Neural cell (in vitro differentiated cells): ENCODE results near the gene MYBPC2. TPM values are rescaled to one million over a fixed set of nuclear protein-coding genes. Genes with fewer than 3 reads are reported as not detected.
A peak's percentile ranks its signal among the peaks of the same experiment; 100 is the strongest.

Source experiments
- H2AFZ ChIP-seq: fragments of 200-600, 300-800 bp; sonication (generic), shearing (Covaris generic); 2 replicates; pipeline ENCODE4 v1.6.0; 2014; ENCODE audit warnings: low read depth, mild to moderate bottlenecking, antibody characterized with exemption, low read length, moderate library complexity
- H3F3A ChIP-seq: fragments of 200-600 bp; shearing (Covaris generic); 2 replicates; pipeline ENCODE4 v1.6.1; 2016; ENCODE audit warnings: mild to moderate bottlenecking, moderate library complexity, mixed read lengths, antibody characterized with exemption, low read length; ENCODE audit not compliant: insufficient read depth, poor library complexity, severe bottlenecking
- H3K27ac ChIP-seq: fragments of 200-600, 300-800 bp; sonication (generic), shearing (Covaris generic); 2 replicates; pipeline ENCODE4 v1.5.1; 2014; ENCODE audit warnings: mild to moderate bottlenecking, low read length, moderate library complexity
- H3K27me3 ChIP-seq: fragments of 300-800, 200-600 bp; sonication (generic), shearing (Covaris generic); 2 replicates; pipeline ENCODE4 v1.6.0; 2014; ENCODE audit warnings: mild to moderate bottlenecking, low read depth, low read length, moderate library complexity; ENCODE audit not compliant: insufficient read depth
- H3K36me3 ChIP-seq: fragments of 300-800, 200-600 bp; sonication (generic), shearing (Covaris generic); 2 replicates; pipeline ENCODE4 v1.5.1; 2014; ENCODE audit warnings: mild to moderate bottlenecking, antibody characterized with exemption, low read length, moderate library complexity; ENCODE audit not compliant: insufficient read depth
- H3K4me2 ChIP-seq: fragments of 300-800, 200-600 bp; sonication (generic), shearing (Covaris generic); 2 replicates; pipeline ENCODE4 v1.6.0; 2014; ENCODE audit warnings: mild to moderate bottlenecking, low read length
- H3K4me3 ChIP-seq: fragments of 300-800, 200-600 bp; sonication (generic), shearing (Covaris generic); 2 replicates; pipeline ENCODE4 v1.5.1; 2014; ENCODE audit warnings: mild to moderate bottlenecking, low read length, moderate library complexity
- H3K79me2 ChIP-seq: fragments of 200-600 bp; shearing (Covaris generic); replicated peaks from 2 replicates; pipeline ENCODE4 v1.6.0; 2014; ENCODE audit warnings: mild to moderate bottlenecking, low read length, moderate library complexity; ENCODE audit not compliant: insufficient read depth
- H3K9ac ChIP-seq: fragments of 300-800, 200-600 bp; sonication (generic), shearing (Covaris generic); 2 replicates; pipeline ENCODE4 v1.6.1; 2016; ENCODE audit warnings: mild to moderate bottlenecking, low read length, mixed read lengths
- H3K9me2 ChIP-seq: fragments of 200-600 bp; shearing (Covaris generic); 2 replicates; pipeline ENCODE4 v1.6.1; 2016; ENCODE audit warnings: mild to moderate bottlenecking, low read length, mixed read lengths; ENCODE audit not compliant: insufficient read depth
- H3K9me3 ChIP-seq: fragments of 200-600, 300-800 bp; sonication (generic), shearing (Covaris generic); 2 replicates; pipeline ENCODE4 v1.6.1; 2016; ENCODE audit warnings: mild to moderate bottlenecking, mixed run types, low read length, moderate library complexity, mixed read lengths
- H4K20me1 ChIP-seq: fragments of 200-600 bp; shearing (Covaris generic); 2 replicates; pipeline ENCODE4 v1.6.1; 2016; ENCODE audit warnings: mild to moderate bottlenecking, mixed run types; ENCODE audit not compliant: insufficient read depth
- CTCF ChIP-seq: fragments of 450-650 bp; IDR thresholded peaks from 2 replicates; pipeline ENCODE4 v1.5.1; 2014; ENCODE audit warnings: antibody characterized with exemption, mild to moderate bottlenecking, moderate library complexity; ENCODE audit not compliant: poor library complexity, severe bottlenecking
- EP300 ChIP-seq: fragments of 450-650 bp; conservative IDR thresholded peaks from 2 replicates; pipeline ENCODE4 v1.6.1; 2014; ENCODE audit warnings: antibody characterized with exemption, mild to moderate bottlenecking, moderate library complexity; ENCODE audit not compliant: poor library complexity, severe bottlenecking
- EZH2 ChIP-seq: fragments of 200-600, 300-800 bp; shearing (Covaris generic), sonication (generic); IDR thresholded peaks from 2 replicates; pipeline ENCODE4 v1.6.1; 2014; ENCODE audit warnings: antibody characterized with exemption, low read length, borderline replicate concordance, mild to moderate bottlenecking; ENCODE audit not compliant: insufficient read depth, poor library complexity, severe bottlenecking
- MXI1 ChIP-seq: fragments of 450-650 bp; conservative IDR thresholded peaks from 2 replicates; pipeline ENCODE4 v1.6.1; 2014; ENCODE audit warnings: antibody characterized with exemption, mild to moderate bottlenecking; ENCODE audit not compliant: poor library complexity, severe bottlenecking
- POLR2AphosphoS5 ChIP-seq: IDR thresholded peaks from 2 replicates; pipeline ENCODE4 v1.6.1; 2012
- RAD21 ChIP-seq: fragments of 450-650 bp; conservative IDR thresholded peaks from 2 replicates; pipeline ENCODE4 v1.6.1; 2014; ENCODE audit warnings: antibody characterized with exemption, mild to moderate bottlenecking, moderate library complexity
- SMC3 ChIP-seq: fragments of 450-650 bp; conservative IDR thresholded peaks from 2 replicates; pipeline ENCODE4 v1.6.1; 2014; ENCODE audit warnings: antibody characterized with exemption, mild to moderate bottlenecking, moderate library complexity; ENCODE audit not compliant: poor library complexity
- TAF1 ChIP-seq: IDR thresholded peaks from 2 replicates; pipeline ENCODE4 v1.6.1; 2012; ENCODE audit warnings: low read depth
- polyA plus RNA-seq: library from polyadenylated mRNA; depleted of rRNA; stranded (reverse); fragments of >200 nt; gene quantifications from 2 replicates; pipeline ENCODE4 v1.2.3, GENCODE V29; 2014
- TF ChIP-seq, protein P1 (sequence below): IDR thresholded peaks from 2 replicates; pipeline ENCODE4 v1.6.1; 2012; ENCODE audit warnings: borderline replicate concordance

Gene MYBPC2
- polyA plus RNA-seq, 1 donor from 2014 or later = not detected

- H3F3A ChIP-seq = no peaks in the 10 kb centered on the region
- no peaks in the 10 kb centered on the region for H3K27me3 ChIP-seq
- H3K4me3 ChIP-seq = no peak overlapping the region
- no peaks in the 10 kb centered on the region for H3K36me3 ChIP-seq
- TF ChIP-seq EZH2 (no peak), CTCF (no peak), TAF1 (no peak), EP300 (no peak), POLR2AphosphoS5 (no peak), RAD21 (no peak), SMC3 (no peak), MXI1 (no peak)
- TF ChIP-seq, protein P1, sequence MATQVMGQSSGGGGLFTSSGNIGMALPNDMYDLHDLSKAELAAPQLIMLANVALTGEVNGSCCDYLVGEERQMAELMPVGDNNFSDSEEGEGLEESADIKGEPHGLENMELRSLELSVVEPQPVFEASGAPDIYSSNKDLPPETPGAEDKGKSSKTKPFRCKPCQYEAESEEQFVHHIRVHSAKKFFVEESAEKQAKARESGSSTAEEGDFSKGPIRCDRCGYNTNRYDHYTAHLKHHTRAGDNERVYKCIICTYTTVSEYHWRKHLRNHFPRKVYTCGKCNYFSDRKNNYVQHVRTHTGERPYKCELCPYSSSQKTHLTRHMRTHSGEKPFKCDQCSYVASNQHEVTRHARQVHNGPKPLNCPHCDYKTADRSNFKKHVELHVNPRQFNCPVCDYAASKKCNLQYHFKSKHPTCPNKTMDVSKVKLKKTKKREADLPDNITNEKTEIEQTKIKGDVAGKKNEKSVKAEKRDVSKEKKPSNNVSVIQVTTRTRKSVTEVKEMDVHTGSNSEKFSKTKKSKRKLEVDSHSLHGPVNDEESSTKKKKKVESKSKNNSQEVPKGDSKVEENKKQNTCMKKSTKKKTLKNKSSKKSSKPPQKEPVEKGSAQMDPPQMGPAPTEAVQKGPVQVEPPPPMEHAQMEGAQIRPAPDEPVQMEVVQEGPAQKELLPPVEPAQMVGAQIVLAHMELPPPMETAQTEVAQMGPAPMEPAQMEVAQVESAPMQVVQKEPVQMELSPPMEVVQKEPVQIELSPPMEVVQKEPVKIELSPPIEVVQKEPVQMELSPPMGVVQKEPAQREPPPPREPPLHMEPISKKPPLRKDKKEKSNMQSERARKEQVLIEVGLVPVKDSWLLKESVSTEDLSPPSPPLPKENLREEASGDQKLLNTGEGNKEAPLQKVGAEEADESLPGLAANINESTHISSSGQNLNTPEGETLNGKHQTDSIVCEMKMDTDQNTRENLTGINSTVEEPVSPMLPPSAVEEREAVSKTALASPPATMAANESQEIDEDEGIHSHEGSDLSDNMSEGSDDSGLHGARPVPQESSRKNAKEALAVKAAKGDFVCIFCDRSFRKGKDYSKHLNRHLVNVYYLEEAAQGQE = no peak
- no peaks in the 10 kb centered on the region for H4K20me1 ChIP-seq
- no peaks in the 10 kb centered on the region for H3K9me2 ChIP-seq
- H3K9me3 ChIP-seq = no peaks in the 10 kb centered on the region
- no peak overlapping the region for H3K27ac ChIP-seq
- no peak overlapping the region for H2AFZ ChIP-seq
- H3K79me2 ChIP-seq = no peaks in the 10 kb centered on the region
- no peak overlapping the region for H3K9ac ChIP-seq
- H3K4me2 ChIP-seq = no peak overlapping the region
Measured at GRCh38 chr19:50506700-50507099, 74.0 kb downstream of the MYBPC2 start.

- Histone ChIP-seq H3F3A (no peaks in the 10 kb centered on the region), H2AFZ (no peak overlapping the region), H3K9me2 (no peaks in the 10 kb centered on the region), H3K27ac (peak overlapping the region; percentile 100), H3K9me3 (no peaks in the 10 kb centered on the region), H3K4me2 (no peak overlapping the region), H3K27me3 (no peaks in the 10 kb centered on the region), H4K20me1 (no peaks in the 10 kb centered on the region), H3K79me2 (no peaks in the 10 kb centered on the region), H3K9ac (peak overlapping the region; percentile 95), H3K36me3 (no peaks in the 10 kb centered on the region), H3K4me3 (no peak overlapping the region)
- TF ChIP-seq POLR2AphosphoS5 = no peak
- no peak for TF ChIP-seq MXI1
- TF ChIP-seq SMC3 = no peak
- no peak for TF ChIP-seq RAD21
- no peak for TF ChIP-seq TAF1
- TF ChIP-seq EP300 = no peak
- TF ChIP-seq, protein P1 = no peak
Measured at GRCh38 chr19:50507376-50507775, 74.7 kb downstream of the MYBPC2 start.
